CD4-positive, alpha-beta T cell (primary cell): Measurements from ENCODE around the gene ATRNL1. TPM values are rescaled to one million over a fixed set of nuclear protein-coding genes. Genes with fewer than 3 reads are reported as not detected.

ENCODE experiments used
- ATAC-seq: fragments of 200-7000 bp; cut with Tn5 transposase; one replicate; pipeline ENCODE4 v1.10.0; 2022; ENCODE audit warnings: mild to moderate bottlenecking; ENCODE audit not compliant: poor library complexity
- CTCF ChIA-PET: fragments of 350-600 bp; sonication (Branson Sonifier 250); formaldehyde crosslinking; loops from one replicate; lab custom pipeline; 2021; ENCODE audit warnings: antibody characterized with exemption, inconsistent platforms; lab: Charles Lee
- POLR2A ChIA-PET: fragments of 350-600 bp; sonication (Branson Sonifier 250); formaldehyde crosslinking; loops from one replicate; lab custom pipeline; 2021; ENCODE audit warnings: antibody characterized with exemption, inconsistent platforms; lab: Charles Lee
- DNase-seq, 14 experiments: peaks; one replicate each; pipeline ENCODE4 v3.0.0-alpha.2; 2013 to 2020; ENCODE audit warnings: mixed read lengths in 2 of 14
- H3K27ac ChIP-seq, 2 donors: one replicate each; pipeline versions ENCODE4 v1.5.1 to v1.7.0; 2013; ENCODE audit warnings: low read length in 2 of 2, low read depth in 1 of 2, mild to moderate bottlenecking in 1 of 2
- H3K27me3 ChIP-seq, 2 experiments: 1 replicate in 1 of 2; 2 replicates in 1 of 2; pipeline versions ENCODE4 v1.6.1 to v1.7.0; 2013; ENCODE audit warnings: low read length in 2 of 2, control low read depth in 1 of 2, mild to moderate bottlenecking in 1 of 2, moderate library complexity in 1 of 2; ENCODE audit not compliant: insufficient read depth in 2 of 2, control insufficient read depth in 1 of 2
- H3K36me3 ChIP-seq: one replicate; pipeline ENCODE4 v1.6.1; 2013; ENCODE audit warnings: low read length, control low read depth; ENCODE audit not compliant: insufficient read depth
- H3K4me1 ChIP-seq: one replicate; pipeline ENCODE4 v1.6.1; 2013; ENCODE audit warnings: low read length, control low read depth; ENCODE audit not compliant: insufficient read depth
- H3K4me3 ChIP-seq: one replicate; pipeline ENCODE4 v1.5.1; 2013; ENCODE audit warnings: mild to moderate bottlenecking, low read length, moderate library complexity
- H3K9me3 ChIP-seq, 2 experiments: 1 replicate in 1 of 2; 2 replicates in 1 of 2; pipeline versions ENCODE4 v1.6.1 to v1.7.0; 2013; ENCODE audit warnings: low read length in 2 of 2, mild to moderate bottlenecking in 2 of 2, control low read depth in 1 of 2, moderate library complexity in 1 of 2; ENCODE audit not compliant: control insufficient read depth in 1 of 2, insufficient read depth in 1 of 2
- H3K27ac Mint-ChIP-seq: one replicate; pipeline ENCODE4 v1.8.0; 2020; ENCODE audit warnings: mixed read lengths
- H3K27me3 Mint-ChIP-seq: one replicate; pipeline ENCODE4 v1.8.0; 2021; ENCODE audit warnings: mixed read lengths
- H3K36me3 Mint-ChIP-seq: one replicate; pipeline ENCODE4 v1.8.0; 2021; ENCODE audit warnings: low read depth, mixed read lengths
- H3K4me1 Mint-ChIP-seq: one replicate; pipeline ENCODE4 v1.8.0; 2021; ENCODE audit warnings: low read depth, mixed read lengths
- H3K4me3 Mint-ChIP-seq: one replicate; pipeline ENCODE4 v1.8.0; 2020; ENCODE audit warnings: mild to moderate bottlenecking, mixed read lengths
- H3K9me3 Mint-ChIP-seq: one replicate; pipeline ENCODE4 v1.8.0; 2020; ENCODE audit warnings: mixed read lengths
- intact Hi-C, 2 experiments: fragments of 100-400 bp; cut with DNase I in 1 of 2; cut with micrococcal nuclease in 1 of 2; formaldehyde crosslinking; loops; one replicate each; pipeline versions ENCODE4 v1.15.1 to v1.9.0; 2023 to 2025; cut with DNase I, micrococcal nuclease
- total RNA-seq, 174 experiments: library from RNA in 2 of 174; stranded (reverse) in 2 of 174; gene quantifications; one replicate each; pipeline ENCODE4 v1.2.3 and lab custom pipeline; 2021 to 2026
- TF ChIP-seq, protein P1 (sequence below): fragments of 200-600 bp; IDR thresholded peaks from one replicate; pipeline ENCODE4 v1.8.0; 2022; ENCODE audit warnings: antibody characterized with exemption, mild to moderate bottlenecking

The ATRNL1 gene
- total RNA-seq, 2 experiments from 2014 or later, result not detected

DNA sequence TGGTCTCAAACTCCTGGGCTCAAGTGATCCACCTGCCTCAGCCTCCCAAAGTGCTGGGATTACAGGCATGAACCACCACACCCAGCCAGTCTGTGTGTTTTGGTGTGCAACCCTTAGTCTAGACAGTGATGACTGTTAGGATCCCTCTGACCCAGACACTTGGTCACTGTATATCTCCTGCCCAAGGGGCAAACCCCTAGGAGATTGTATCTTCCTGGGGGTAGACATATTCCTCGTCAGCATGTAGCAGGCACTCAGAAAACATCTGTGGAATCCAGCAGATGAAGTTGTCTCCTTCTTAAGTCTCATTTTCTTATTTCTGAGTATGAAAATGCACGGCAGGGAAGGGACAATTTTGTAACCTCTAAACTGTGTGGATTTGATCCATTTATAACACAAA lies 887.3 kb downstream of the ATRNL1 start:
- no peak overlapping the region for H3K27ac Mint-ChIP-seq
- no peak overlapping the region for H3K4me3 Mint-ChIP-seq
- H3K27me3 Mint-ChIP-seq, result no peaks in the 10 kb centered on the region
- DNase-seq (no peak), ATAC-seq (no peak)
- Histone ChIP-seq H3K36me3 (no peaks in the 10 kb centered on the region), H3K4me3 (no peak overlapping the region), H3K4me1 (no peaks in the 10 kb centered on the region), H3K27me3 (no peaks in the 10 kb centered on the region), H3K27ac (no peak overlapping the region), H3K9me3 (peaks cover 0 to 11% of the 10 kb centered on the region in 2 experiments)
- intact Hi-C loops, result no loop called here
- H3K9me3 Mint-ChIP-seq, result peaks cover 7% of the 10 kb centered on the region
- no peaks in the 10 kb centered on the region for H3K4me1 Mint-ChIP-seq
- TF ChIP-seq, protein P1, sequence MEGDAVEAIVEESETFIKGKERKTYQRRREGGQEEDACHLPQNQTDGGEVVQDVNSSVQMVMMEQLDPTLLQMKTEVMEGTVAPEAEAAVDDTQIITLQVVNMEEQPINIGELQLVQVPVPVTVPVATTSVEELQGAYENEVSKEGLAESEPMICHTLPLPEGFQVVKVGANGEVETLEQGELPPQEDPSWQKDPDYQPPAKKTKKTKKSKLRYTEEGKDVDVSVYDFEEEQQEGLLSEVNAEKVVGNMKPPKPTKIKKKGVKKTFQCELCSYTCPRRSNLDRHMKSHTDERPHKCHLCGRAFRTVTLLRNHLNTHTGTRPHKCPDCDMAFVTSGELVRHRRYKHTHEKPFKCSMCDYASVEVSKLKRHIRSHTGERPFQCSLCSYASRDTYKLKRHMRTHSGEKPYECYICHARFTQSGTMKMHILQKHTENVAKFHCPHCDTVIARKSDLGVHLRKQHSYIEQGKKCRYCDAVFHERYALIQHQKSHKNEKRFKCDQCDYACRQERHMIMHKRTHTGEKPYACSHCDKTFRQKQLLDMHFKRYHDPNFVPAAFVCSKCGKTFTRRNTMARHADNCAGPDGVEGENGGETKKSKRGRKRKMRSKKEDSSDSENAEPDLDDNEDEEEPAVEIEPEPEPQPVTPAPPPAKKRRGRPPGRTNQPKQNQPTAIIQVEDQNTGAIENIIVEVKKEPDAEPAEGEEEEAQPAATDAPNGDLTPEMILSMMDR, result no peak
- ChIA-PET POLR2A (no interaction called here), CTCF (no interaction called here)
- H3K36me3 Mint-ChIP-seq, result no peaks in the 10 kb centered on the region

DNA sequence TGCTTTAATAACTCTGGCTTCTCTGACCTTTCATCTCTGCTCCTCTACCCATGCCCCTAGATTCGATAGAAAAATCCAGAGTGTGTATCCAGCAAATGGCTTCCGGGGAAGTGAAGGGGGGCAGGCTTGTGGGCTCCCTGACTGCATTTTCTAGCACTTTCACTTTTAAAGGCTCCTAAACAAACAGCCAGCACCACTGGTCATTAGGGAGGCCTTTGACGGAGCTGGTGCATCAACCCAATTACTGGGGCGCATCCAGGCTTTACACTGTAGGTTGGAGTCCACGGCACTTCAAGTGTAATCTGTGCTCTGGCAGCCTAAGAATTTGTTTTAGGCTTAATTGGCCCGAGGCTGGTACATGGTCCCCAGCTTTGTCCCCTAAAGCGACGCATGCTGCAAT lies 887.9 kb downstream of the ATRNL1 start:
- Mint-ChIP-seq H3K27ac (no peak overlapping the region), H3K27me3 (no peaks in the 10 kb centered on the region), H3K9me3 (peaks cover 7% of the 10 kb centered on the region), H3K4me1 (no peaks in the 10 kb centered on the region), H3K4me3 (no peak overlapping the region), H3K36me3 (no peaks in the 10 kb centered on the region)
- Histone ChIP-seq H3K4me1 (no peaks in the 10 kb centered on the region), H3K36me3 (no peaks in the 10 kb centered on the region), H3K27me3 (no peaks in the 10 kb centered on the region), H3K27ac (no peak overlapping the region), H3K4me3 (no peak overlapping the region), H3K9me3 (peaks cover 0 to 11% of the 10 kb centered on the region in 2 experiments)
- ChIA-PET CTCF (no interaction called here), POLR2A (no interaction called here)
- ATAC-seq, result no peak
- intact Hi-C loops, result no loop called here
- DNase-seq, result no peak
- TF ChIP-seq, protein P1, result no peak

DNA sequence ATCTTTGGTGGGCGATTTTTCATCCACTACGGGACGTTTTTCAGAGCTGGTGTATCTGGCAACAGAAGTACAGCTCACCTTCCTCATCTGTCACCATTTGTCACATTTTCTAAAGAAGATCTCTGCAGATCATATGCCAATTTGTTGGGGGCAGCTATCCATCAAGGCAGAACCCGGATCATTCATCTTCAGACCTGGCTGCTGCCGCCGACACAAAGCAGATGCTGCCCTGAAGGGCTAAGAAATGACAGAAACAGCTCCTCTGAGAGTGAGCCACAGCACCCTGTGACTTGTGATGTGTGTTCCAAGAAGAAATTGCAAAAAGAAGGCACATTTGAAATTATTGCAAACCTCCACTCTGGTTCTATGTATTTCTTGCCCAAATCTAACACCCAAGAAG lies 888.9 kb downstream of the ATRNL1 start:
- ATAC-seq (no peak), DNase-seq (no peak)
- H3K4me1 Mint-ChIP-seq, result no peaks in the 10 kb centered on the region
- Histone ChIP-seq H3K27me3 (no peaks in the 10 kb centered on the region), H3K36me3 (no peaks in the 10 kb centered on the region), H3K4me1 (no peaks in the 10 kb centered on the region), H3K4me3 (no peak overlapping the region), H3K27ac (no peak overlapping the region), H3K9me3 (peaks cover 0 to 6% of the 10 kb centered on the region in 2 experiments)
- no peaks in the 10 kb centered on the region for H3K27me3 Mint-ChIP-seq
- H3K27ac Mint-ChIP-seq, result no peak overlapping the region
- ChIA-PET POLR2A (no interaction called here), CTCF (no interaction called here)
- TF ChIP-seq, protein P1, result no peak
- intact Hi-C loops, result no loop called here
- H3K36me3 Mint-ChIP-seq, result no peaks in the 10 kb centered on the region
- no peak overlapping the region for H3K4me3 Mint-ChIP-seq
- peaks cover 8% of the 10 kb centered on the region for H3K9me3 Mint-ChIP-seq
